HFF-Myc (cell line): ENCODE measurements around the gene EIF4G3.

Source experiments
- DNase-seq: peaks from one replicate; pipeline ENCODE4 v3.0.0-alpha.2; 2011; ENCODE audit warnings: low read depth; ENCODE audit errors: extremely low read depth
- H3K4me3 ChIP-seq: replicated peaks from 2 replicates; pipeline ENCODE4 v1.5.1; 2011; ENCODE audit warnings: low read depth, mild to moderate bottlenecking, control low read depth, low read length
- TF ChIP-seq, protein P1 (sequence below): IDR thresholded peaks from 2 replicates; pipeline ENCODE4 v1.5.1; 2012; ENCODE audit warnings: mild to moderate bottlenecking, low read depth, low read length, control low read depth; ENCODE audit errors: missing control alignments

The EIF4G3 gene

GRCh38 chr1:21022279-21023040, 154.2 kb downstream of the EIF4G3 start:
- TF ChIP-seq, protein P1, sequence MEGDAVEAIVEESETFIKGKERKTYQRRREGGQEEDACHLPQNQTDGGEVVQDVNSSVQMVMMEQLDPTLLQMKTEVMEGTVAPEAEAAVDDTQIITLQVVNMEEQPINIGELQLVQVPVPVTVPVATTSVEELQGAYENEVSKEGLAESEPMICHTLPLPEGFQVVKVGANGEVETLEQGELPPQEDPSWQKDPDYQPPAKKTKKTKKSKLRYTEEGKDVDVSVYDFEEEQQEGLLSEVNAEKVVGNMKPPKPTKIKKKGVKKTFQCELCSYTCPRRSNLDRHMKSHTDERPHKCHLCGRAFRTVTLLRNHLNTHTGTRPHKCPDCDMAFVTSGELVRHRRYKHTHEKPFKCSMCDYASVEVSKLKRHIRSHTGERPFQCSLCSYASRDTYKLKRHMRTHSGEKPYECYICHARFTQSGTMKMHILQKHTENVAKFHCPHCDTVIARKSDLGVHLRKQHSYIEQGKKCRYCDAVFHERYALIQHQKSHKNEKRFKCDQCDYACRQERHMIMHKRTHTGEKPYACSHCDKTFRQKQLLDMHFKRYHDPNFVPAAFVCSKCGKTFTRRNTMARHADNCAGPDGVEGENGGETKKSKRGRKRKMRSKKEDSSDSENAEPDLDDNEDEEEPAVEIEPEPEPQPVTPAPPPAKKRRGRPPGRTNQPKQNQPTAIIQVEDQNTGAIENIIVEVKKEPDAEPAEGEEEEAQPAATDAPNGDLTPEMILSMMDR = no peak
- no peak overlapping the region; the same call in 1 of the 2 replicates for H3K4me3 ChIP-seq
- peak; percentile 94 for DNase-seq

DNA sequence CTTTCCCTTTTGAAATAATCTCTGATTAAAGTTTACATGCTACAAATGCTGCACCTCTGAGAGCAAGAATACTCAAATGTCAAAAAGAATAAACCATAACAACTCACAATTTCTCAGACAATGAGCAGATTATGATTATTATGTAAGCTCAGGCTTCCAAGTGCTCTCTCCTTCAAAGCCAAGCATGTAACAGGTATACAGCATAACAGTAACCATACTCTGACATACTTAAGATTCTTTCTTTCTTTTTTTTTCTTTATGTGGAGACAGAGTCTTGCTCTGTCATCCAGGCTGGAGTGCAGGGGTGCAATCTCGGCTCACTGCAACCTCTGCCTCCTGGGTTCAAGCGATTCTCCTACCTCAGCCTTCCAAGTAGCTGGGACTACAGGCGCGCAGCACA, 155.4 kb downstream of the EIF4G3 start:
- no peak overlapping the region for H3K4me3 ChIP-seq
- no peak for DNase-seq
- TF ChIP-seq, protein P1 = no peak

GRCh38 chr1:21020151-21020550, 156.5 kb downstream of the EIF4G3 start:
- no peak for DNase-seq
- TF ChIP-seq, protein P1 = no peak

GRCh38 chr1:21018673-21019072, 158.0 kb downstream of the EIF4G3 start:
- DNase-seq = no peak
- TF ChIP-seq, protein P1 = no peak
- no peak overlapping the region for H3K4me3 ChIP-seq

More at GRCh38 chr1:21020151-21020550, 156.5 kb downstream of the EIF4G3 start:
- H3K4me3 ChIP-seq = no peak overlapping the region

DNA sequence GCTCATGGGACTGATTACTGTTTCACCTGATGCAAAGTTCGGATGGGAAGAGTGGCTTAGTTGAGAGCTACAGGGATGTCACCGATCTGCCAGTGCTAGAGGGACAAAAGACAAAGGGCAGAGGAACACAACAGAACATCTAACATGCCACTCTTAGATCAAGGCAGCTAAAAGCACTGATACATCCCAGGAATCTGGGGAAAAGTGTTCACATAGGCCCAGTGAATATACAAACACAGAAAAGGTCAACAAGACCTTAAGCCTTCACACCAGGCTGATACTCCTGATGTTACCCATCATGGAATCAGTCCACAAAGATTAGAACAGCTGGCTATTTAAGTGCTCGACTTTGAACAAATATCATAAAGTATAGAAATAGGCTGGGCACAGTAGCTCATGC, 163.2 kb downstream of the EIF4G3 start:
- no peak for DNase-seq
- TF ChIP-seq, protein P1 = no peak
- no peak overlapping the region for H3K4me3 ChIP-seq

DNA sequence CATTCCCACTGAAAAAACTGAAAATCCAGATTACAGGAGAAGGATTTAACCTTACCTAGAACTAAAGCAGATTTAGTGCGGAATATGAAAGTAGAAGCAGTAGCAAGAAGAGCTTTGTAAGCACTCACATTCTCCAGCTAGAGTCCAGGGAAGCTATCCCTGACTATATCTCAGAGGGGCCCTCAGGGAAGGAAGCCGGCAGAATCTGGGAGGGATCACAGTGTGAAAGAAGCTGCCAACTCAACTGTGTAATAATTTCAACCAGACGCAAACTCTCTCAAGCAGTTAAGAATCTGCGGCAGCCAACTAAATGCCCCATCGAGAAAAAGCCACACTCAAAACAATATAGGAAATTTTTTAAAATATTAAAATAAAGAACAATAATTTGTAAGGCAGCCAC, 163.8 kb downstream of the EIF4G3 start:
- no peak for DNase-seq
- H3K4me3 ChIP-seq = no peak overlapping the region
- TF ChIP-seq, protein P1 = no peak
